Liver (tissue), 9 donors: ENCODE results near the gene KRT16. TPM values are rescaled to one million over a fixed set of nuclear protein-coding genes. Genes with fewer than 3 reads are reported as not detected.

Experiments used
- DNase-seq: peaks from one replicate; pipeline ENCODE4 v3.0.0-alpha.2; 2017; ENCODE audit warnings: low spot score
- H3K27ac ChIP-seq, 2 donors: one replicate each; pipeline ENCODE4 v1.7.0; 2013; ENCODE audit warnings: inconsistent platforms in 2 of 2, low read length in 2 of 2, control low read depth in 1 of 2, low read depth in 1 of 2, mild to moderate bottlenecking in 1 of 2
- H3K27me3 ChIP-seq, 4 donors: one replicate each; pipeline versions ENCODE4 v1.6.1 to v1.7.0; 2013; ENCODE audit warnings: low read length in 3 of 4, inconsistent platforms in 1 of 4, mild to moderate bottlenecking in 1 of 4, moderate library complexity in 1 of 4; ENCODE audit not compliant: control insufficient read depth in 4 of 4, insufficient read depth in 4 of 4
- H3K36me3 ChIP-seq, 4 donors: one replicate each; pipeline versions ENCODE4 v1.6.1 to v1.7.0; 2013; ENCODE audit warnings: low read length in 3 of 4, mild to moderate bottlenecking in 3 of 4, low read depth in 1 of 4, moderate library complexity in 1 of 4; ENCODE audit not compliant: control insufficient read depth in 4 of 4, insufficient read depth in 3 of 4
- H3K4me1 ChIP-seq, 4 donors: one replicate each; pipeline versions ENCODE4 v1.6.1 to v1.7.0; 2013; ENCODE audit warnings: low read length in 3 of 4, mild to moderate bottlenecking in 3 of 4, moderate library complexity in 1 of 4; ENCODE audit not compliant: control insufficient read depth in 4 of 4, insufficient read depth in 4 of 4
- H3K4me3 ChIP-seq, 3 donors: one replicate each; pipeline versions ENCODE4 v1.6.1 to v1.7.0; 2013; ENCODE audit warnings: low read length in 3 of 3, control low read depth in 1 of 3, low read depth in 1 of 3, mild to moderate bottlenecking in 1 of 3
- H3K9ac ChIP-seq, 2 donors: one replicate each; pipeline ENCODE4 v1.7.0; 2013; ENCODE audit warnings: low read length in 2 of 2, mild to moderate bottlenecking in 2 of 2, moderate library complexity in 2 of 2, control low read depth in 1 of 2, low read depth in 1 of 2
- H3K9me3 ChIP-seq, 4 donors: one replicate each; pipeline versions ENCODE4 v1.6.1 to v1.7.0; 2013; ENCODE audit warnings: low read length in 3 of 4; ENCODE audit not compliant: control insufficient read depth in 4 of 4
- ATF3 ChIP-seq: IDR thresholded peaks from 2 replicates; pipeline ENCODE4 v1.6.1; 2016; ENCODE audit warnings: antibody characterized with exemption
- CTCF ChIP-seq: fragments of 150-350 bp; IDR thresholded peaks from 2 replicates; pipeline ENCODE4 v1.5.1; 2017; ENCODE audit warnings: improper control_type of control experiment, low read depth, low read length; ENCODE audit not compliant: missing input control
- EGR1 ChIP-seq, 2 donors: IDR thresholded peaks; 2 replicates each; pipeline ENCODE4 v1.6.1; 2016 to 2018; ENCODE audit warnings: antibody characterized with exemption in 2 of 2, low read depth in 2 of 2
- FOXA1 ChIP-seq: IDR thresholded peaks from 2 replicates; pipeline ENCODE4 v1.6.1; 2016; ENCODE audit warnings: antibody characterized with exemption
- FOXA2 ChIP-seq: IDR thresholded peaks from 2 replicates; pipeline ENCODE4 v1.6.1; 2016; ENCODE audit warnings: antibody characterized with exemption
- GABPA ChIP-seq, 2 donors: IDR thresholded peaks in 1 of 2; conservative IDR thresholded peaks in 1 of 2; 2 replicates each; pipeline ENCODE4 v1.6.1; 2016; ENCODE audit warnings: antibody characterized with exemption in 2 of 2, mild to moderate bottlenecking in 1 of 2, moderate library complexity in 1 of 2
- HNF4A ChIP-seq, 2 donors: conservative IDR thresholded peaks; 2 replicates each; pipeline ENCODE4 v1.6.1; 2016; ENCODE audit warnings: antibody characterized with exemption in 2 of 2, mild to moderate bottlenecking in 2 of 2
- HNF4G ChIP-seq: IDR thresholded peaks from 2 replicates; pipeline ENCODE4 v1.6.1; 2016; ENCODE audit warnings: antibody characterized with exemption
- JUND ChIP-seq, 2 donors: IDR thresholded peaks; 2 replicates each; pipeline ENCODE4 v1.6.1; 2016; ENCODE audit warnings: antibody characterized with exemption in 2 of 2
- MAX ChIP-seq: IDR thresholded peaks from 2 replicates; pipeline ENCODE4 v1.6.1; 2016; ENCODE audit warnings: antibody characterized with exemption
- NR2F2 ChIP-seq: IDR thresholded peaks from 2 replicates; pipeline ENCODE4 v1.6.1; 2016; ENCODE audit warnings: antibody characterized with exemption
- RAD21 ChIP-seq, 2 donors: IDR thresholded peaks; 2 replicates each; pipeline ENCODE4 v1.6.1; 2016; ENCODE audit warnings: antibody characterized with exemption in 2 of 2, mild to moderate bottlenecking in 2 of 2
- REST ChIP-seq: IDR thresholded peaks from 2 replicates; pipeline ENCODE4 v1.6.1; 2016; ENCODE audit warnings: antibody characterized with exemption, mild to moderate bottlenecking
- RXRA ChIP-seq, 2 donors: IDR thresholded peaks; 2 replicates each; pipeline ENCODE4 v1.6.1; 2017 to 2018; ENCODE audit warnings: antibody characterized with exemption in 2 of 2, mild to moderate bottlenecking in 1 of 2
- SP1 ChIP-seq: IDR thresholded peaks from 2 replicates; pipeline ENCODE4 v1.6.1; 2018; ENCODE audit warnings: antibody characterized with exemption, mild to moderate bottlenecking
- TAF1 ChIP-seq: conservative IDR thresholded peaks from 2 replicates; pipeline ENCODE4 v1.6.1; 2016; ENCODE audit warnings: antibody characterized with exemption, mild to moderate bottlenecking
- YY1 ChIP-seq: IDR thresholded peaks from 2 replicates; pipeline ENCODE4 v1.6.1; 2016; ENCODE audit warnings: antibody characterized with exemption, mild to moderate bottlenecking
- ZBTB33 ChIP-seq: IDR thresholded peaks from 2 replicates; pipeline ENCODE4 v1.6.1; 2016; ENCODE audit warnings: antibody characterized with exemption
- WGBS: extraction: QIAGEN DNeasy Blood & Tissue Kit; methylation state at CpG from one replicate; pipeline ENCODE4 v1.1.7; 2013; 5-methylcytosine and 5-hydroxymethylcytosine counted together
- polyA plus RNA-seq, 2 donors: library from polyadenylated mRNA; stranded (reverse) in 1 of 2; unstranded in 1 of 2; fragments of 200-250 nt in 1 of 2; fragments of >200 nt in 1 of 2; fragmentation: Nextera tagmentation in 1 of 2; extraction: Ambion mirVana in 1 of 2; gene quantifications; one replicate each; pipeline versions ENCODE4 v1.2.1 to v1.2.3, GENCODE V29; 2013 to 2015
- total RNA-seq, 2 donors: library from RNA; depleted of rRNA; stranded (reverse); fragments of >200 nt; gene quantifications; one replicate each; pipeline ENCODE4 v1.2.3, GENCODE V29; 2014
- donor health status: healthy.
- donor health status: healthy.
- donor health status: healthy.
- donor health status: healthy.
- donor health status: healthy.

The KRT16 gene
- total and polyA plus RNA-seq, 4 donors: not detected

- Histone ChIP-seq H3K4me1 (no peaks in the 10 kb centered on the region), H3K9ac (no peak overlapping the region), H3K4me3 (no peak overlapping the region), H3K27me3 (no peaks in the 10 kb centered on the region), H3K36me3 (no peaks in the 10 kb centered on the region), H3K27ac (no peak overlapping the region), H3K9me3 (no peaks in the 10 kb centered on the region)
- no peak for TF ChIP-seq REST
- TF ChIP-seq JUND (IDR thresholded peaks at IDR 0.05): no peak
- TF ChIP-seq ATF3: no peak
- no peak for TF ChIP-seq SP1
- no peak for TF ChIP-seq RAD21 (IDR thresholded peaks at IDR 0.05)
- no peak for TF ChIP-seq EGR1 (IDR thresholded peaks at IDR 0.05; ENCODE audit: low read depth in 2 of 2)
- TF ChIP-seq FOXA1: no peak
- TF ChIP-seq CTCF: no peak
- no peak for TF ChIP-seq MAX
- no peak for TF ChIP-seq RXRA (IDR thresholded peaks at IDR 0.05)
- TF ChIP-seq FOXA2: no peak
- no peak for TF ChIP-seq ZBTB33
- no peak for TF ChIP-seq HNF4G
- no peak for TF ChIP-seq NR2F2
- TF ChIP-seq HNF4A (conservative IDR thresholded peaks at IDR 0.05): no peak
- TF ChIP-seq GABPA (IDR thresholded peaks at IDR 0.05 in 1 of 2, conservative IDR thresholded peaks at IDR 0.05 in 1 of 2): no peak
- TF ChIP-seq YY1: no peak
- no peak for TF ChIP-seq TAF1
- WGBS: 73% methylated on average over 24 of the region's 24 CpGs
- no peak for DNase-seq
Measured at GRCh38 chr17:41654678-41655607, 42.4 kb upstream of the KRT16 start.
